K562 (cell line): ENCODE data around the gene TAOK2. TPM values are rescaled to one million over a fixed set of nuclear protein-coding genes. Genes with fewer than 3 reads are reported as not detected.

Experiments
- ATAC-seq: fragments of 200-7000 bp; cut with Tn5 transposase; 3 replicates; pipeline ENCODE4 v1.9.1; 2020; ENCODE audit warnings: moderate library complexity
- BruUV-seq: library from RNA; stranded (reverse); fragments of 400-500 nt; replicated peaks from 2 replicates; lab custom pipeline; 2021; lab: Mats Ljungman, UMichigan
- CTCF ChIA-PET: fragments of 300-600 bp; formaldehyde crosslinking; extraction: SDS; loops from one replicate; lab custom pipeline; 2021; ENCODE audit warnings: low intra/inter-chr PET ratio; lab: Yijun Ruan, JAX
- POLR2A ChIA-PET: fragments of 300-600, 350-650 bp; sonication (Branson Sonifier 250); formaldehyde crosslinking; extraction: SDS; loops from one replicate; lab custom pipeline; 2021; ENCODE audit warnings: antibody characterized with exemption, inconsistent platforms; lab: Yijun Ruan, JAX
- DNase-seq, 4 experiments: peaks; one replicate each; pipeline versions ENCODE4 v3.0.0 to v3.0.0-alpha.2; 2011 to 2018; ENCODE audit warnings: low spot score in 3 of 4, mixed read lengths in 3 of 4; ENCODE audit errors: extremely low read depth in 1 of 4
- FAIRE-seq: peaks from 2 replicates; lab custom pipeline; 2011; peaks lifted over from hg19 to GRCh38; lab: Jason Lieb, UNC
- H2AFZ ChIP-seq: 2 replicates; pipeline ENCODE4 v1.6.0; 2011; ENCODE audit warnings: low read depth, low read length, control low read depth, inconsistent platforms
- H3K27ac ChIP-seq: fragments of 200-600 bp; 3 replicates; pipeline ENCODE4 v1.8.0; 2011; ENCODE audit warnings: low read depth, mild to moderate bottlenecking, control low read depth, inconsistent platforms, low read length, moderate library complexity, mixed read lengths; ENCODE audit errors: extremely low read depth
- H3K27me3 ChIP-seq, 2 experiments: fragments of 300-600 bp in 1 of 2; 2 replicates in 1 of 2; 3 replicates in 1 of 2; pipeline versions ENCODE4 v1.6.0 to v1.8.0; 2011; ENCODE audit warnings: inconsistent platforms in 2 of 2, low read length in 2 of 2, mild to moderate bottlenecking in 1 of 2, mixed read lengths in 1 of 2, moderate library complexity in 1 of 2; ENCODE audit not compliant: control insufficient read depth in 2 of 2, insufficient read depth in 2 of 2
- H3K36me3 ChIP-seq: fragments of 300-600 bp; 3 replicates; pipeline ENCODE4 v1.8.0; 2011; ENCODE audit warnings: mild to moderate bottlenecking, low read length, inconsistent platforms; ENCODE audit not compliant: control insufficient read depth, insufficient read depth
- H3K4me1 ChIP-seq, 2 experiments: fragments of 200-600 bp in 1 of 2; replicated peaks in 1 of 2; 2 replicates in 1 of 2; 3 replicates in 1 of 2; pipeline versions ENCODE4 v1.5.1 to v1.8.0; 2011; ENCODE audit warnings: inconsistent platforms in 2 of 2, low read length in 2 of 2, mild to moderate bottlenecking in 1 of 2, mixed read lengths in 1 of 2, moderate library complexity in 1 of 2; ENCODE audit not compliant: control insufficient read depth in 2 of 2, insufficient read depth in 2 of 2
- H3K4me2 ChIP-seq: 2 replicates; pipeline ENCODE4 v1.6.1; 2011; ENCODE audit warnings: low read length, control low read depth, inconsistent platforms, mixed read lengths; ENCODE audit not compliant: insufficient read depth
- H3K4me3 ChIP-seq: fragments of 200-600 bp; sonication (generic), shearing (Covaris generic); 2 replicates; pipeline ENCODE4 v1.5.1; 2016; ENCODE audit warnings: control low read depth, inconsistent platforms
- H3K79me2 ChIP-seq: fragments of 200-600 bp; 3 replicates; pipeline ENCODE4 v1.8.0; 2011; ENCODE audit warnings: low read length, inconsistent platforms; ENCODE audit not compliant: control insufficient read depth, insufficient read depth
- H3K9ac ChIP-seq, 2 experiments: 2 replicates each; pipeline versions ENCODE4 v1.6.0 to v1.6.1; 2011; ENCODE audit warnings: low read depth in 2 of 2, low read length in 2 of 2, control low read depth in 1 of 2, inconsistent platforms in 1 of 2, mild to moderate bottlenecking in 1 of 2, mixed read lengths in 1 of 2; ENCODE audit not compliant: insufficient read depth in 1 of 2
- H3K9me1 ChIP-seq: one replicate; pipeline ENCODE4 v1.6.0; 2011; ENCODE audit warnings: inconsistent platforms, mild to moderate bottlenecking, low read length, moderate library complexity; ENCODE audit not compliant: control insufficient read depth, insufficient read depth
- H3K9me3 ChIP-seq: replicated peaks from 2 replicates; pipeline ENCODE4 v1.5.1; 2011; ENCODE audit warnings: low read depth, low read length, inconsistent platforms; ENCODE audit not compliant: control insufficient read depth, insufficient read depth
- H4K20me1 ChIP-seq: replicated peaks from 2 replicates; pipeline ENCODE4 v1.6.1; 2011; ENCODE audit warnings: low read length, inconsistent platforms, mixed read lengths; ENCODE audit not compliant: control insufficient read depth, insufficient read depth
- EZH2 ChIP-seq: IDR thresholded peaks from 2 replicates; pipeline ENCODE4 v1.6.1; 2012; ENCODE audit warnings: low read depth, mild to moderate bottlenecking, inconsistent platforms, low read length, borderline replicate concordance
- FOXJ2 ChIP-seq: fragments of 200-800 bp; sonication (Bioruptor generic); IDR thresholded peaks from 2 replicates; pipeline ENCODE4 v1.6.1; 2016; ENCODE audit warnings: missing genetic modification characterization, missing compliant biosample characterization
- HDGF ChIP-seq: fragments of 450-650 bp; IDR thresholded peaks from 2 replicates; pipeline ENCODE4 v1.6.1; 2016
- KAT2B ChIP-seq: IDR thresholded peaks from one replicate; pipeline ENCODE4 v1.6.1; 2012; ENCODE audit warnings: low read depth, mild to moderate bottlenecking, control low read depth, inconsistent platforms, low read length, moderate library complexity
- KDM5B ChIP-seq: fragments of 200-600 bp; sonication (generic); IDR thresholded peaks from 2 replicates; pipeline ENCODE4 v1.6.1; 2012; ENCODE audit warnings: low read depth, mild to moderate bottlenecking, moderate library complexity, low read length, control low read depth, inconsistent platforms; ENCODE audit not compliant: insufficient replicate concordance
- MCM3 ChIP-seq: fragments of 450-650 bp; IDR thresholded peaks from 2 replicates; pipeline ENCODE4 v1.6.1; 2016
- SMAD4 ChIP-seq: fragments of 250-450 bp; sonication (Bioruptor Pico); conservative IDR thresholded peaks from 2 replicates; pipeline ENCODE4 v1.8.0; 2021; ENCODE audit warnings: inconsistent platforms, mild to moderate bottlenecking, moderate library complexity
- STAT5B ChIP-seq: fragments of 250-450 bp; sonication (Bioruptor Pico); IDR thresholded peaks from 2 replicates; pipeline ENCODE4 v1.8.0; 2021; ENCODE audit warnings: mild to moderate bottlenecking, inconsistent platforms
- TCF7 ChIP-seq: sonication (generic); IDR thresholded peaks from 2 replicates; pipeline ENCODE4 v1.6.1; 2016; ENCODE audit warnings: antibody characterized with exemption, borderline replicate concordance
- TOE1 ChIP-seq, 2 experiments: fragments of 450-650 bp in 1 of 2; sonication (generic) in 1 of 2; formaldehyde crosslinking in 1 of 2; IDR thresholded peaks; 2 replicates each; pipeline versions ENCODE4 v1.7.1 to v1.8.0; 2016 to 2022; ENCODE audit warnings: borderline replicate concordance in 2 of 2, mild to moderate bottlenecking in 2 of 2, antibody characterized with exemption in 1 of 2, inconsistent platforms in 1 of 2, low read depth in 1 of 2, missing genetic modification reagents in 1 of 2, moderate library complexity in 1 of 2
- ZFP91 ChIP-seq: sonication (generic); formaldehyde crosslinking; IDR thresholded peaks from 2 replicates; pipeline ENCODE4 v1.8.0; 2022; ENCODE audit warnings: mild to moderate bottlenecking, missing genetic modification reagents
- ZNF609 ChIP-seq: sonication (generic); formaldehyde crosslinking; IDR thresholded peaks from 2 replicates; pipeline ENCODE4 v1.8.1; 2023; ENCODE audit warnings: missing genetic modification reagents, mild to moderate bottlenecking, borderline replicate concordance
- WGBS: fragments of 100-300 bp; shearing (Covaris generic); methylation state at CpG from one replicate; pipeline ENCODE4 v1.1.6; 2016; ENCODE audit warnings: low coverage, mixed read lengths; ENCODE audit not compliant: insufficient coverage; ENCODE audit errors: missing lambda C conversion rate; 5-methylcytosine and 5-hydroxymethylcytosine counted together
- in situ Hi-C: fragments of 300-500 bp; cut with MboI; formaldehyde crosslinking; loops from 4 replicates; pipeline ENCODE4 v1.15.0; 2018; ENCODE audit warnings: inconsistent platforms, mixed read lengths
- intact Hi-C: fragments of 100-400 bp; cut with micrococcal nuclease; formaldehyde crosslinking; loops from 2 replicates; pipeline ENCODE4 v1.14.2; 2022
- polyA plus RNA-seq, 8 experiments: library from polyadenylated mRNA; depleted of rRNA in 4 of 8; stranded (reverse) in 5 of 8; unstranded in 3 of 8; fragments of >200 nt; fragmentation: Nextera tagmentation in 2 of 8; fragmentation: Illumina TruSeq in 1 of 8; extraction: Ambion mirVana in 2 of 8; extraction: Trizol in 1 of 8; gene quantifications; 2 replicates each; pipeline versions ENCODE4 v1.2.1 to v1.2.3, GENCODE V29; 2011 to 2014; ENCODE audit warnings: inconsistent platforms in 1 of 8, missing spikeins in 1 of 8
- total RNA-seq, 7 experiments: library from RNA; depleted of rRNA in 6 of 7; stranded (reverse); fragments of >200 nt in 6 of 7; fragmentation: Illumina TruSeq in 2 of 7; extraction: Trizol in 2 of 7; gene quantifications; 2 replicates each; pipeline versions ENCODE4 v1.2.1 to v1.2.3, GENCODE V29; 2011 to 2021; ENCODE audit warnings: low replicate concordance in 1 of 7

The TAOK2 gene
- total and polyA plus RNA-seq, 9 of the 15 experiments (the other 6 are each of a cell fraction or from before 2014, with no cell fraction given), result 0.10 to 41.8 (median 13.7) TPM

- no peak for TF ChIP-seq ZFP91 (CRISPR knock-in tag)
Observed at GRCh38 chr16:30026449-30026848, 52.8 kb downstream of the TAOK2 start (continued).

- TF ChIP-seq SMAD4 (no peak), STAT5B (no peak), ZNF609 (CRISPR knock-in tag) (no peak), TOE1 (IDR thresholded peaks at IDR 0.05; ENCODE audit: borderline replicate concordance) (no peak), TOE1 (CRISPR knock-in tag; IDR thresholded peaks at IDR 0.05; ENCODE audit: borderline replicate concordance, low read depth) (no peak), EZH2 (no peak), FOXJ2 (no peak), TCF7 (no peak), KDM5B (no peak), KAT2B (no peak), HDGF (no peak), MCM3 (no peak)
- CTCF ChIA-PET, result no interaction called here
- Histone ChIP-seq H3K36me3 (no peaks in the 10 kb centered on the region), H3K4me2 (no peak overlapping the region), H3K27ac (no peak overlapping the region), H3K79me2 (no peaks in the 10 kb centered on the region), H4K20me1 (peaks cover 13% of the 10 kb centered on the region; the same call in 1 of the 2 replicates), H3K9me3 (no peaks in the 10 kb centered on the region), H3K27me3 (peaks cover 17 to 79% of the 10 kb centered on the region in 2 experiments), H2AFZ (no peak overlapping the region), H3K9me1 (peaks cover 4% of the 10 kb centered on the region), H3K4me1 (peaks cover 0 to 31% of the 10 kb centered on the region in 2 experiments; a peak in 2 of 5 replicates), H3K9ac (no peak overlapping the region), H3K4me3 (no peak overlapping the region)
- FAIRE-seq (no peak), ATAC-seq (no peak), DNase-seq (no peak)
- intact Hi-C loops, result loop anchor here (10.0 kb wide), 1 partner anchor 213 kb away; the partner anchor contains the start of genes PAGR1 and PRRT2
- in situ Hi-C loops, result loop anchor here (10.0 kb wide), 1 partner anchor 333 kb away; no protein-coding TSS in a partner anchor
- POLR2A ChIA-PET, result no interaction called here
- BruUV-seq, result no TSS peak
- 0% methylated on average over 9 of the region's 13 CpGs for WGBS
Observed at GRCh38 chr16:30027588-30028437, 54.1 kb downstream of the TAOK2 start.
